HepG2 (cell line): Measurements from ENCODE around the gene PTPN3.

Experiments
- CTCF ChIP-seq: sonication (generic); formaldehyde crosslinking; IDR thresholded peaks from 2 replicates; pipeline ENCODE4 v1.5.0; 2020; ENCODE audit warnings: mild to moderate bottlenecking, missing genetic modification reagents, moderate library complexity
- E2F1 ChIP-seq: sonication (generic); formaldehyde crosslinking; IDR thresholded peaks from 2 replicates; pipeline ENCODE4 v1.5.0; 2020; ENCODE audit warnings: missing genetic modification reagents
- ETV6 ChIP-seq: sonication (generic); formaldehyde crosslinking; conservative IDR thresholded peaks from 2 replicates; pipeline ENCODE4 v1.4.0; 2020; ENCODE audit warnings: missing genetic modification reagents
- KDM1A ChIP-seq: IDR thresholded peaks from 2 replicates; pipeline ENCODE4 v1.6.1; 2016; ENCODE audit warnings: missing compliant biosample characterization
- NCOR1 ChIP-seq: fragments of 200-600 bp; sonication (generic); IDR thresholded peaks from 2 replicates; pipeline ENCODE4 v1.7.0; 2017; ENCODE audit warnings: antibody characterized with exemption, low read length, borderline replicate concordance
- NFIC ChIP-seq: IDR thresholded peaks from 2 replicates; pipeline ENCODE4 v1.6.1; 2012; ENCODE audit warnings: mild to moderate bottlenecking, low read length, inconsistent platforms
- PATZ1 ChIP-seq: sonication (generic); formaldehyde crosslinking; IDR thresholded peaks from 2 replicates; pipeline ENCODE4 v1.4.0; 2020; ENCODE audit warnings: missing genetic modification reagents
- PHF8 ChIP-seq: sonication (generic); formaldehyde crosslinking; IDR thresholded peaks from 2 replicates; pipeline ENCODE4 v1.5.0; 2020; ENCODE audit warnings: missing genetic modification reagents
- POLR2A ChIP-seq, 2 experiments: IDR thresholded peaks; 2 replicates each; pipeline ENCODE4 v1.6.1; 2011; ENCODE audit warnings: low read depth in 2 of 2, low read length in 2 of 2, mild to moderate bottlenecking in 1 of 2, moderate library complexity in 1 of 2; ENCODE audit not compliant: insufficient read depth in 1 of 2
- RAD51 ChIP-seq: fragments of 450-650 bp; IDR thresholded peaks from 2 replicates; pipeline ENCODE4 v1.6.1; 2016; ENCODE audit warnings: borderline replicate concordance
- THYN1 ChIP-seq: sonication (generic); formaldehyde crosslinking; IDR thresholded peaks from 2 replicates; pipeline ENCODE4 v1.8.1; 2023; ENCODE audit warnings: low read depth, mild to moderate bottlenecking, moderate library complexity, missing genetic modification reagents, borderline replicate concordance
- USF2 ChIP-seq, 2 experiments: sonication (generic) in 1 of 2; formaldehyde crosslinking in 1 of 2; IDR thresholded peaks; 2 replicates each; pipeline versions ENCODE4 v1.5.1 to v1.6.1; 2011 to 2020; ENCODE audit warnings: borderline replicate concordance in 1 of 2, low read depth in 1 of 2, low read length in 1 of 2, mild to moderate bottlenecking in 1 of 2, missing genetic modification reagents in 1 of 2, moderate library complexity in 1 of 2
- ZNF703 ChIP-seq: sonication (generic); formaldehyde crosslinking; IDR thresholded peaks from 2 replicates; pipeline ENCODE4 v1.5.1; 2020; ENCODE audit warnings: missing genetic modification reagents, mild to moderate bottlenecking, moderate library complexity, borderline replicate concordance
- ZSCAN5A ChIP-seq: sonication (generic); formaldehyde crosslinking; IDR thresholded peaks from 2 replicates; pipeline ENCODE4 v1.8.0; 2022; ENCODE audit warnings: mild to moderate bottlenecking, missing genetic modification reagents, borderline replicate concordance

- TF ChIP-seq ZNF703 (CRISPR knock-in tag) (no peak), POLR2A (IDR thresholded peaks at IDR 0.05; ENCODE audit: insufficient read depth in 1 of 2, low read depth in 2 of 2, low read length in 2 of 2) (no peak), CTCF (CRISPR knock-in tag) (no peak), RAD51 (no peak), E2F1 (no peak), KDM1A (no peak), THYN1 (CRISPR knock-in tag) (no peak), ETV6 (no peak), PATZ1 (CRISPR knock-in tag) (no peak), PHF8 (CRISPR knock-in tag) (no peak), USF2 (IDR thresholded peaks at IDR 0.05; ENCODE audit: low read depth, low read length) (no peak), USF2 (CRISPR knock-in tag; IDR thresholded peaks at IDR 0.05; ENCODE audit: borderline replicate concordance) (no peak), ZSCAN5A (CRISPR knock-in tag) (no peak), NCOR1 (no peak), NFIC (no peak)
These were observed 155.2 kb downstream of the PTPN3 start for GRCh38 chr9:109342878-109343277.
